Smooth muscle cell (in vitro differentiated cells): ENCODE results near the gene GLI3. TPM values are rescaled to one million over a fixed set of nuclear protein-coding genes. Genes with fewer than 3 reads are reported as not detected.

Source experiments
- DNase-seq: peaks from one replicate; lab custom pipeline; 2025; ENCODE audit not compliant: unreplicated experiment; lab: John Stamatoyannopoulos, UW
- H2AFZ ChIP-seq: fragments of 200-600 bp; sonication (generic); 2 replicates; pipeline ENCODE4 v1.6.0; 2016; ENCODE audit warnings: antibody characterized with exemption, low read depth, mild to moderate bottlenecking
- H3F3A ChIP-seq: fragments of 200-600 bp; sonication (generic); 2 replicates; pipeline ENCODE4 v1.6.0; 2017; ENCODE audit warnings: antibody characterized with exemption, low read depth
- H3K27ac ChIP-seq: fragments of 200-600 bp; sonication (generic); 2 replicates; pipeline ENCODE4 v1.5.1; 2016; ENCODE audit warnings: low read depth, mild to moderate bottlenecking
- H3K27me3 ChIP-seq: fragments of 200-600 bp; sonication (generic); 2 replicates; pipeline ENCODE4 v1.6.1; 2016; ENCODE audit warnings: low read depth, mild to moderate bottlenecking
- H3K36me3 ChIP-seq: fragments of 200-600 bp; sonication (generic); 2 replicates; pipeline ENCODE4 v1.5.1; 2016; ENCODE audit warnings: low read depth
- H3K4me1 ChIP-seq: fragments of 200-600 bp; sonication (generic); 2 replicates; pipeline ENCODE4 v1.5.1; 2016; ENCODE audit warnings: low read depth
- H3K4me2 ChIP-seq: fragments of 200-600 bp; sonication (generic); 2 replicates; pipeline ENCODE4 v1.6.0; 2016; ENCODE audit warnings: mild to moderate bottlenecking
- H3K4me3 ChIP-seq: fragments of 200-600 bp; sonication (generic); 2 replicates; pipeline ENCODE4 v1.5.1; 2016; ENCODE audit warnings: mild to moderate bottlenecking
- H3K79me2 ChIP-seq: fragments of 200-600 bp; sonication (generic); 2 replicates; pipeline ENCODE4 v1.6.0; 2016; ENCODE audit warnings: low read depth, mild to moderate bottlenecking
- H3K9ac ChIP-seq: fragments of 200-600 bp; sonication (generic); 2 replicates; pipeline ENCODE4 v1.6.0; 2016; ENCODE audit warnings: low read depth
- H3K9me3 ChIP-seq: fragments of 200-600 bp; sonication (generic); replicated peaks from 2 replicates; pipeline ENCODE4 v1.5.1; 2016; ENCODE audit warnings: low read depth
- H4K20me1 ChIP-seq: fragments of 200-600 bp; sonication (generic); 2 replicates; pipeline ENCODE4 v1.6.0; 2016; ENCODE audit warnings: low read depth
- WGBS: methylation state at CpG from one replicate; pipeline ENCODE4 v1.1.7; 2016; ENCODE audit warnings: low lambda C conversion rate; 5-methylcytosine and 5-hydroxymethylcytosine counted together
- polyA plus RNA-seq: library from polyadenylated mRNA; unstranded; fragments of >200 nt; fragmentation: Nextera tagmentation; extraction: Ambion mirVana; gene quantifications from 2 replicates; pipeline ENCODE4 v1.2.1, GENCODE V29; 2016
- total RNA-seq: library from RNA; depleted of rRNA; stranded (reverse); fragments of >200 nt; gene quantifications from 2 replicates; pipeline ENCODE4 v1.2.3, GENCODE V29; 2014
- TF ChIP-seq, protein P1 (sequence below): fragments of 200-600 bp; sonication (generic); IDR thresholded peaks from 2 replicates; pipeline ENCODE4 v1.5.1; 2017; ENCODE audit warnings: borderline replicate concordance, mild to moderate bottlenecking, antibody characterized with exemption; ENCODE audit not compliant: insufficient read depth, poor library complexity, severe bottlenecking

Gene GLI3
- total and polyA plus RNA-seq, 2 experiments from 2014 or later = 31.1 to 70.4 TPM

DNA sequence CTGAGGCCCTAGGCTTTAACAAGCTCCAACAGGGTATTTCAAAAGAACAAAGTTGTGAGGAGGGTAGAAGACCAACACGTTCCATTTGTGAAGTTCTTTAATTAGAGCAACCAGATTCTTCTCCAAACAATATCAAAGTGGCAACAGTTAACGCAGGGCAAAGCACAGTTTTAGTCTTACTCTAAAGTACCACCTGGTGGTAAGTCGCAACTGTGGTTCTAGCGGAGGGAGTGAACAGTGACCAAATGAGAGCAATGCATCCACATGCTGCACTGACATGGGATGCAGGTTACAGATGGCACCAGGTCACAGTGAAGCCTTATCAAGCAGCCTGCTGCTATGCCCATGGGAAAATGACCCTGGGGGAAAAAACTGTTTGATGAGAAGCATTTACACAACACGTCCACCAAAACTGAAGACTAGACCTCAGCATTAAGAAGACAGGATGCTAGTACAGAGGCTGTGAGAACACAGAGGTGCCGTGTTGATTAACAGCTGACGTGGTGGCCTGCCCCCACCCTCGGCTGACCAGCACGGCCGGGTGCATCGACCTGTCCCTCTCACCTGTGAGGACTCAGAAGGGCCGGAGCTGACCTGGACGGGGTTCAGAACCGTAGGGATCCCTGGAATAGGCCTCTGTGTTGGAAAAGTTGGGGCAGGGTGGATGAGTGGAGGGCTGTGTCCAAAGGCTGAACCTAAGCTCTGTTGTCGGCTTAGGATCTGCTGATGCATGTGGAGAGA lies 211.2 kb downstream of the GLI3 start:
- no peak overlapping the region for H3K4me3 ChIP-seq
- TF ChIP-seq, protein P1, sequence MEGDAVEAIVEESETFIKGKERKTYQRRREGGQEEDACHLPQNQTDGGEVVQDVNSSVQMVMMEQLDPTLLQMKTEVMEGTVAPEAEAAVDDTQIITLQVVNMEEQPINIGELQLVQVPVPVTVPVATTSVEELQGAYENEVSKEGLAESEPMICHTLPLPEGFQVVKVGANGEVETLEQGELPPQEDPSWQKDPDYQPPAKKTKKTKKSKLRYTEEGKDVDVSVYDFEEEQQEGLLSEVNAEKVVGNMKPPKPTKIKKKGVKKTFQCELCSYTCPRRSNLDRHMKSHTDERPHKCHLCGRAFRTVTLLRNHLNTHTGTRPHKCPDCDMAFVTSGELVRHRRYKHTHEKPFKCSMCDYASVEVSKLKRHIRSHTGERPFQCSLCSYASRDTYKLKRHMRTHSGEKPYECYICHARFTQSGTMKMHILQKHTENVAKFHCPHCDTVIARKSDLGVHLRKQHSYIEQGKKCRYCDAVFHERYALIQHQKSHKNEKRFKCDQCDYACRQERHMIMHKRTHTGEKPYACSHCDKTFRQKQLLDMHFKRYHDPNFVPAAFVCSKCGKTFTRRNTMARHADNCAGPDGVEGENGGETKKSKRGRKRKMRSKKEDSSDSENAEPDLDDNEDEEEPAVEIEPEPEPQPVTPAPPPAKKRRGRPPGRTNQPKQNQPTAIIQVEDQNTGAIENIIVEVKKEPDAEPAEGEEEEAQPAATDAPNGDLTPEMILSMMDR = no peak
- 96% methylated on average over 15 of the region's 15 CpGs for WGBS
- no peaks in the 10 kb centered on the region for H3K9me3 ChIP-seq
- H4K20me1 ChIP-seq = peaks cover 56% of the 10 kb centered on the region
- H3K4me1 ChIP-seq = no peaks in the 10 kb centered on the region
- H3K9ac ChIP-seq = no peak overlapping the region
- DNase-seq = no peak
- no peaks in the 10 kb centered on the region for H3K79me2 ChIP-seq
- H3K36me3 ChIP-seq = peaks cover 21% of the 10 kb centered on the region
- H3F3A ChIP-seq = no peaks in the 10 kb centered on the region
- no peak overlapping the region for H3K27ac ChIP-seq
- H2AFZ ChIP-seq = no peak overlapping the region
- H3K4me2 ChIP-seq = no peak overlapping the region
- no peaks in the 10 kb centered on the region for H3K27me3 ChIP-seq

DNA sequence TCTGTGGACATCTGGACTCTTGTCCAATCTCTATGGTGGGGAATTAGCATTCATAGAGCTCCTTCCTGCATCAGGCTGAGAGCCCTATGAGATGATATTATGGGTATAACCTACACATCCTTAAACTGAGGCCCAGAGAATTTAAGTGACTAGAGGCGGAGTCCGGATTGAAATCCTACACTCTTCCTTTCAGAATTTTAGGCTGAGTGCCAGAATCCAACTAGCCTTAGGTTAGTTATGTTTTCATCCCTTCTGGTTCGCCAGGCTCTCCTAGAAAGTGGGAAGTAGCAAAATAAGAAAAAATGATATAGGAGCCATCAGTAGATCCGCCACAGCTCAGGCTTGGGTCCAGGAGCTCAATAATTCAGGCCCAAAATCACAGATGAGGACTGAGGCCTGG lies 212.5 kb downstream of the GLI3 start:
- WGBS = 94% methylated on average over 4 of the region's 4 CpGs
- TF ChIP-seq, protein P1 = no peak
- H2AFZ ChIP-seq = no peak overlapping the region
- no peaks in the 10 kb centered on the region for H3K27me3 ChIP-seq
- H3K36me3 ChIP-seq = peaks cover 15% of the 10 kb centered on the region
- H3F3A ChIP-seq = no peaks in the 10 kb centered on the region
- peaks cover 57% of the 10 kb centered on the region for H4K20me1 ChIP-seq
- no peak overlapping the region for H3K4me3 ChIP-seq
- H3K27ac ChIP-seq = no peak overlapping the region
- H3K4me2 ChIP-seq = no peak overlapping the region
- no peaks in the 10 kb centered on the region for H3K79me2 ChIP-seq
- no peak for DNase-seq
- H3K9ac ChIP-seq = no peak overlapping the region
- H3K9me3 ChIP-seq = no peaks in the 10 kb centered on the region
- no peaks in the 10 kb centered on the region for H3K4me1 ChIP-seq

DNA sequence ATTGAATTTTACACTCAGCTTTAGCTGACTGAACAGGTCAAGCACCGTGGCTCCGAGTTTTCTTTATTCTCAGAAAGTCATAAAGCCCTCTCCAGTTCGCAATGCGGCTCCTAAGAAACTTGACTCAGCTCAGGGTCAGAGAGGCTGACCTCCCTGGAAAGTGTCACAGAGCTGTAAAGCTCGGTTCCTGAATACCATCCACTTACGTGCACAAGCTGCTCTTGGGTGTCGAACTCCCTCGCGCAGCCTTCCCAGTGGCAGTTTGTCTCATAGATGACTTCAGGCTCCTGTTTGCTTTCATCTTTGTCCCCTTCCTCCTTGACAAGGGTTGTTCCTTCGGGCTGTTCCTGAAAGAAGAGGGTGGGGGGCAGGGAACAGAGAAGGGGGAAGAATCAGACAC lies 213.7 kb downstream of the GLI3 start:
- TF ChIP-seq, protein P1 = no peak
- Histone ChIP-seq H3K27ac (no peak overlapping the region), H3F3A (no peaks in the 10 kb centered on the region), H3K4me2 (no peak overlapping the region), H3K9me3 (no peaks in the 10 kb centered on the region), H3K9ac (no peak overlapping the region), H3K36me3 (peaks cover 15% of the 10 kb centered on the region), H2AFZ (no peak overlapping the region), H3K4me1 (no peaks in the 10 kb centered on the region), H3K27me3 (no peaks in the 10 kb centered on the region), H3K4me3 (no peak overlapping the region), H3K79me2 (no peaks in the 10 kb centered on the region), H4K20me1 (peaks cover 47% of the 10 kb centered on the region)
- WGBS = 77% methylated on average over 10 of the region's 10 CpGs
- DNase-seq = no peak

DNA sequence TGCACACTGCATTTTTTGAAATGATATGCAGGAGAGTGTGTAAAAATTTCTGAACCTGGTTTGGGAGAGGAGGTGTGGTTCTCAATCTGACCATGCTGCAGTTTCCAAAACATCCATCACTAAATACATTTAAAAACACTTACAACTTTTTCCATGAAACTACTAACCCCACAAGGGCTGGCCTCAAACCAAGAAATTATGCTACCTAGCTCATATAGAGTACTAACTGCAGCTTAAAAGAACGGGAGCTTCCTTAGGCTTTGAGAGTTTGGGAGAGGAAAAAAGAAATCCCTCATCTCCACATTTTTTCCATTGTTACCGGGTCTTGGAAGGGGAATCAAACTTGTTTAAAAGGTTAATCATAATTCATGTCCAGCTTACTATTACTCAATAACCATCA lies 214.2 kb downstream of the GLI3 start:
- H3K79me2 ChIP-seq = no peaks in the 10 kb centered on the region
- peaks cover 15% of the 10 kb centered on the region for H3K36me3 ChIP-seq
- H3K4me3 ChIP-seq = no peak overlapping the region
- no peak for DNase-seq
- no peaks in the 10 kb centered on the region for H3K4me1 ChIP-seq
- peaks cover 4% of the 10 kb centered on the region for H3F3A ChIP-seq
- H3K27ac ChIP-seq = no peak overlapping the region
- WGBS = 92% methylated on average over 2 of the region's 2 CpGs
- peaks cover 46% of the 10 kb centered on the region for H4K20me1 ChIP-seq
- H3K9ac ChIP-seq = no peak overlapping the region
- H3K4me2 ChIP-seq = no peak overlapping the region
- no peaks in the 10 kb centered on the region for H3K27me3 ChIP-seq
- TF ChIP-seq, protein P1 = no peak
- H2AFZ ChIP-seq = no peak overlapping the region
- H3K9me3 ChIP-seq = no peaks in the 10 kb centered on the region
